Measurements from ENCODE around the gene ZNF749.

DNA sequence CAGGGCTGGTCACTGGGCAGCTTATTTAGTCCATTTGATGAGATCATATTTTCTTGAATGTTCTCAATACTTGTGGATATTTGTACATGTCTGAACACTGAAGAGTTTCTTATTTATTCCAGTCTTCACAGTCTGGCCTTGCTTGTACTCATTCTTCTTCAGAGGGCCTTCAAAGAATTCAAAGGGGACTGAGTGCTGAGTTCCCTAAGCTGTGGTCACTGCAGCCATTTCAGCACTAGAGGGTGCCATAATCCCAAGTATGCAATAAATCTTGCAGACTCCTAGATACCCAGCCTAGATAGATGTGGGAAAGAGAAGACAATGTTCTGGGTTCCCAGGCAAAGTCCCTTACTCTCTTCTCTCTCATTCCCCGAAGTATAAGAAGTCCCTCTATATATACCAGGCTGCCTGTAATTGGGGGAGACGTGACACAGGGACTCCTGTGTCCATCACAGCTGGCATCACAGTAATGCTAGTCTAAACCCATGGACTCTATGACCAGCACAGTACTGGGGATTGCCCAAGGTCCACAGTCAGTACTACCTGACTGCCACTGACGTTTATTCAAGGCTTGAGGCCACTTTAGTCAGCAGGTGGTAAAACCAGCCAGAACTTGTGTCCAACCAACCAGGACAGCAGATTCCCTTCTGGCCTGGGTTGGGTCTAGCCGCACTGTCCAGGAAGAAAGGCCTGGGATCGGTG lies 30.7 kb downstream of the ZNF749 start:
- TF ChIP-seq POLR2A (IDR thresholded peaks at IDR 0.05) = no peak
- peak in 3 of 4 donors; percentile 6 to 12 (median 9) for TF ChIP-seq CTCF (IDR thresholded peaks at IDR 0.05)
